SK-N-SH treated with all-trans-retinoic acid at 6 μM for 48 hours (cell line): ENCODE results near the gene TMEM163.

ENCODE experiments used
- ATAC-seq: fragments of 200-7000 bp; cut with Tn5 transposase; 3 replicates; pipeline ENCODE4 v1.9.1; 2020; ENCODE audit warnings: mild to moderate bottlenecking, moderate library complexity
- BACH2 ChIP-seq: fragments of 250-450 bp; sonication (Bioruptor Pico); IDR thresholded peaks from 2 replicates; pipeline ENCODE4 v1.9.0; 2021; ENCODE audit warnings: mild to moderate bottlenecking, borderline replicate concordance
- CSDC2 ChIP-seq: fragments of 250-450 bp; sonication (Bioruptor Pico); IDR thresholded peaks from 2 replicates; pipeline ENCODE4 v1.5.0; 2020; ENCODE audit warnings: mild to moderate bottlenecking, moderate library complexity
- ESRRG ChIP-seq: fragments of 250-450 bp; sonication (Bioruptor Pico); IDR thresholded peaks from 2 replicates; pipeline ENCODE4 v1.6.1; 2021; ENCODE audit warnings: mild to moderate bottlenecking
- GLIS3 ChIP-seq: fragments of 250-450 bp; sonication (Bioruptor Pico); IDR thresholded peaks from 2 replicates; pipeline ENCODE4 v1.5.0; 2020; ENCODE audit warnings: mild to moderate bottlenecking, moderate library complexity
- ISL1 ChIP-seq: fragments of 250-450 bp; sonication (Bioruptor Pico); IDR thresholded peaks from 2 replicates; pipeline ENCODE4 v2.1.2; 2022; ENCODE audit warnings: mild to moderate bottlenecking, moderate library complexity
- OSR1 ChIP-seq: fragments of 250-450 bp; sonication (Bioruptor Pico); IDR thresholded peaks from 2 replicates; pipeline ENCODE4 v1.8.0; 2022; ENCODE audit warnings: moderate library complexity, mild to moderate bottlenecking, inconsistent platforms
- PPARA ChIP-seq: fragments of 250-450 bp; sonication (Bioruptor Pico); IDR thresholded peaks from 2 replicates; pipeline ENCODE4 v1.5.0; 2020; ENCODE audit warnings: mild to moderate bottlenecking, borderline replicate concordance
- RARB ChIP-seq: fragments of 250-450 bp; sonication (Bioruptor Pico); IDR thresholded peaks from 2 replicates; pipeline ENCODE4 v1.8.0; 2021; ENCODE audit warnings: mild to moderate bottlenecking, moderate library complexity
- SNAI2 ChIP-seq: fragments of 250-450 bp; sonication (Bioruptor Pico); IDR thresholded peaks from 2 replicates; pipeline ENCODE4 v1.5.0; 2020; ENCODE audit warnings: mild to moderate bottlenecking, moderate library complexity
- TCF4 ChIP-seq: fragments of 250-450 bp; sonication (Bioruptor Pico); IDR thresholded peaks from 2 replicates; pipeline ENCODE4 v1.8.0; 2021; ENCODE audit warnings: mild to moderate bottlenecking, moderate library complexity, borderline replicate concordance
- TOX ChIP-seq: fragments of 250-450 bp; sonication (Bioruptor Pico); IDR thresholded peaks from 2 replicates; pipeline ENCODE4 v1.8.0; 2021; ENCODE audit warnings: mild to moderate bottlenecking, moderate library complexity, borderline replicate concordance
- ZC3H10 ChIP-seq: fragments of 250-450 bp; sonication (Bioruptor Pico); IDR thresholded peaks from 2 replicates; pipeline ENCODE4 v1.5.1; 2021; ENCODE audit warnings: mild to moderate bottlenecking, moderate library complexity
- ZFP30 ChIP-seq: fragments of 450-650 bp; formaldehyde crosslinking; IDR thresholded peaks from 2 replicates; pipeline ENCODE4 v1.5.0; 2022; ENCODE audit warnings: mild to moderate bottlenecking, moderate library complexity
- ZNF565 ChIP-seq: fragments of 450-650 bp; formaldehyde crosslinking; conservative IDR thresholded peaks from 2 replicates; pipeline ENCODE4 v1.5.0; 2020; ENCODE audit warnings: low read depth, mild to moderate bottlenecking, moderate library complexity
- ZNF70 ChIP-seq: fragments of 450-650 bp; formaldehyde crosslinking; IDR thresholded peaks from 2 replicates; pipeline ENCODE4 v1.5.0; 2020; ENCODE audit warnings: mild to moderate bottlenecking, moderate library complexity
- ZNF8 ChIP-seq: fragments of 450-650 bp; formaldehyde crosslinking; IDR thresholded peaks from 2 replicates; pipeline ENCODE4 v1.5.0; 2020; ENCODE audit warnings: mild to moderate bottlenecking, moderate library complexity
- TF ChIP-seq, protein P1 (sequence below): fragments of 250-450 bp; sonication (Bioruptor Pico); IDR thresholded peaks from 2 replicates; pipeline ENCODE4 v1.5.1; 2020; ENCODE audit warnings: low read depth, mild to moderate bottlenecking, moderate library complexity
- TF ChIP-seq, protein P2 (sequence below): fragments of 250-450 bp; sonication (Bioruptor Pico); IDR thresholded peaks from 2 replicates; pipeline ENCODE4 v1.8.0; 2020; ENCODE audit warnings: mild to moderate bottlenecking, moderate library complexity, borderline replicate concordance
- TF ChIP-seq, protein P3 (sequence below): fragments of 250-450 bp; sonication (Bioruptor Pico); IDR thresholded peaks from 2 replicates; pipeline ENCODE4 v1.5.0; 2020; ENCODE audit warnings: mild to moderate bottlenecking, moderate library complexity
- TF ChIP-seq, protein P4 (sequence below): fragments of 250-450 bp; sonication (Bioruptor Pico); IDR thresholded peaks from 2 replicates; pipeline ENCODE4 v1.8.0; 2021; ENCODE audit warnings: low read depth, mild to moderate bottlenecking, moderate library complexity, borderline replicate concordance
- TF ChIP-seq, protein P5 (sequence below): fragments of 250-450 bp; sonication (Bioruptor Pico); IDR thresholded peaks from 2 replicates; pipeline ENCODE4 v1.5.1; 2021; ENCODE audit warnings: mild to moderate bottlenecking, moderate library complexity

Gene TMEM163

DNA sequence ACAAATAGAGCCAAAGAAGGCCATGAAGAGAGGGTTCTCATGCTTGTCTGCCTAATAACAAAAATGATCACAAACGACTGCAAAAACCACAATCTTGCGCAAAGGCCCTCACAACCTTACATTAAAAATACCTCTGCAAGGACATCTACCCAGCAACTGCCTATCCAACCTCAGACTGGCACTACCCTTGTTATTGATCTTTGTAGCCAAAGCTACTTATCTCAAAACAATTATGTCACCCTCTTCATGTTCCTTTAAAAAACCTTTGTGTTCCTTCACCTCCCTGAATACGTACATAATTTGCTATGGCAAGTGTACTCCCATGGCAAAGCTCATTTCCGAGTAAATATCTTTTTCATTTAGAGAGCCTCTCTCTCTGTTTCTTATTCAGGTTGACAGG, 44.1 kb downstream of the TMEM163 start:
- ATAC-seq = no peak
- TF ChIP-seq RARB (no peak), ZC3H10 (CRISPR knock-in tag) (no peak), ZNF565 (no peak), PPARA (no peak), ZFP30 (CRISPR knock-in tag) (no peak), ESRRG (CRISPR knock-in tag) (no peak), ZNF70 (no peak), CSDC2 (CRISPR knock-in tag) (no peak), BACH2 (CRISPR knock-in tag) (no peak), ZNF8 (no peak), TOX (no peak), GLIS3 (no peak), TCF4 (CRISPR knock-in tag) (no peak)
- TF ChIP-seq, protein P1, sequence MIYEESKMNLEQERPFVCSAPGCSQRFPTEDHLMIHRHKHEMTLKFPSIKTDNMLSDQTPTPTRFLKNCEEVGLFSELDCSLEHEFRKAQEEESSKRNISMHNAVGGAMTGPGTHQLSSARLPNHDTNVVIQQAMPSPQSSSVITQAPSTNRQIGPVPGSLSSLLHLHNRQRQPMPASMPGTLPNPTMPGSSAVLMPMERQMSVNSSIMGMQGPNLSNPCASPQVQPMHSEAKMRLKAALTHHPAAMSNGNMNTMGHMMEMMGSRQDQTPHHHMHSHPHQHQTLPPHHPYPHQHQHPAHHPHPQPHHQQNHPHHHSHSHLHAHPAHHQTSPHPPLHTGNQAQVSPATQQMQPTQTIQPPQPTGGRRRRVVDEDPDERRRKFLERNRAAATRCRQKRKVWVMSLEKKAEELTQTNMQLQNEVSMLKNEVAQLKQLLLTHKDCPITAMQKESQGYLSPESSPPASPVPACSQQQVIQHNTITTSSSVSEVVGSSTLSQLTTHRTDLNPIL (CRISPR knock-in tag) = no peak
- TF ChIP-seq, protein P2, sequence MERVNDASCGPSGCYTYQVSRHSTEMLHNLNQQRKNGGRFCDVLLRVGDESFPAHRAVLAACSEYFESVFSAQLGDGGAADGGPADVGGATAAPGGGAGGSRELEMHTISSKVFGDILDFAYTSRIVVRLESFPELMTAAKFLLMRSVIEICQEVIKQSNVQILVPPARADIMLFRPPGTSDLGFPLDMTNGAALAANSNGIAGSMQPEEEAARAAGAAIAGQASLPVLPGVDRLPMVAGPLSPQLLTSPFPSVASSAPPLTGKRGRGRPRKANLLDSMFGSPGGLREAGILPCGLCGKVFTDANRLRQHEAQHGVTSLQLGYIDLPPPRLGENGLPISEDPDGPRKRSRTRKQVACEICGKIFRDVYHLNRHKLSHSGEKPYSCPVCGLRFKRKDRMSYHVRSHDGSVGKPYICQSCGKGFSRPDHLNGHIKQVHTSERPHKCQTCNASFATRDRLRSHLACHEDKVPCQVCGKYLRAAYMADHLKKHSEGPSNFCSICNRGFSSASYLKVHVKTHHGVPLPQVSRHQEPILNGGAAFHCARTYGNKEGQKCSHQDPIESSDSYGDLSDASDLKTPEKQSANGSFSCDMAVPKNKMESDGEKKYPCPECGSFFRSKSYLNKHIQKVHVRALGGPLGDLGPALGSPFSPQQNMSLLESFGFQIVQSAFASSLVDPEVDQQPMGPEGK (CRISPR knock-in tag) = no peak
- TF ChIP-seq, protein P3, sequence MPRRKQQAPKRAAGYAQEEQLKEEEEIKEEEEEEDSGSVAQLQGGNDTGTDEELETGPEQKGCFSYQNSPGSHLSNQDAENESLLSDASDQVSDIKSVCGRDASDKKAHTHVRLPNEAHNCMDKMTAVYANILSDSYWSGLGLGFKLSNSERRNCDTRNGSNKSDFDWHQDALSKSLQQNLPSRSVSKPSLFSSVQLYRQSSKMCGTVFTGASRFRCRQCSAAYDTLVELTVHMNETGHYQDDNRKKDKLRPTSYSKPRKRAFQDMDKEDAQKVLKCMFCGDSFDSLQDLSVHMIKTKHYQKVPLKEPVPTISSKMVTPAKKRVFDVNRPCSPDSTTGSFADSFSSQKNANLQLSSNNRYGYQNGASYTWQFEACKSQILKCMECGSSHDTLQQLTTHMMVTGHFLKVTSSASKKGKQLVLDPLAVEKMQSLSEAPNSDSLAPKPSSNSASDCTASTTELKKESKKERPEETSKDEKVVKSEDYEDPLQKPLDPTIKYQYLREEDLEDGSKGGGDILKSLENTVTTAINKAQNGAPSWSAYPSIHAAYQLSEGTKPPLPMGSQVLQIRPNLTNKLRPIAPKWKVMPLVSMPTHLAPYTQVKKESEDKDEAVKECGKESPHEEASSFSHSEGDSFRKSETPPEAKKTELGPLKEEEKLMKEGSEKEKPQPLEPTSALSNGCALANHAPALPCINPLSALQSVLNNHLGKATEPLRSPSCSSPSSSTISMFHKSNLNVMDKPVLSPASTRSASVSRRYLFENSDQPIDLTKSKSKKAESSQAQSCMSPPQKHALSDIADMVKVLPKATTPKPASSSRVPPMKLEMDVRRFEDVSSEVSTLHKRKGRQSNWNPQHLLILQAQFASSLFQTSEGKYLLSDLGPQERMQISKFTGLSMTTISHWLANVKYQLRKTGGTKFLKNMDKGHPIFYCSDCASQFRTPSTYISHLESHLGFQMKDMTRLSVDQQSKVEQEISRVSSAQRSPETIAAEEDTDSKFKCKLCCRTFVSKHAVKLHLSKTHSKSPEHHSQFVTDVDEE (CRISPR knock-in tag) = no peak
- TF ChIP-seq, protein P4, sequence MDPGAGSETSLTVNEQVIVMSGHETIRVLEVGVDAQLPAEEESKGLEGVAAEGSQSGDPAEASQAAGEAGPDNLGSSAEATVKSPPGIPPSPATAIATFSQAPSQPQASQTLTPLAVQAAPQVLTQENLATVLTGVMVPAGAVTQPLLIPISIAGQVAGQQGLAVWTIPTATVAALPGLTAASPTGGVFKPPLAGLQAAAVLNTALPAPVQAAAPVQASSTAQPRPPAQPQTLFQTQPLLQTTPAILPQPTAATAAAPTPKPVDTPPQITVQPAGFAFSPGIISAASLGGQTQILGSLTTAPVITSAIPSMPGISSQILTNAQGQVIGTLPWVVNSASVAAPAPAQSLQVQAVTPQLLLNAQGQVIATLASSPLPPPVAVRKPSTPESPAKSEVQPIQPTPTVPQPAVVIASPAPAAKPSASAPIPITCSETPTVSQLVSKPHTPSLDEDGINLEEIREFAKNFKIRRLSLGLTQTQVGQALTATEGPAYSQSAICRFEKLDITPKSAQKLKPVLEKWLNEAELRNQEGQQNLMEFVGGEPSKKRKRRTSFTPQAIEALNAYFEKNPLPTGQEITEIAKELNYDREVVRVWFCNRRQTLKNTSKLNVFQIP (CRISPR knock-in tag) = no peak

DNA sequence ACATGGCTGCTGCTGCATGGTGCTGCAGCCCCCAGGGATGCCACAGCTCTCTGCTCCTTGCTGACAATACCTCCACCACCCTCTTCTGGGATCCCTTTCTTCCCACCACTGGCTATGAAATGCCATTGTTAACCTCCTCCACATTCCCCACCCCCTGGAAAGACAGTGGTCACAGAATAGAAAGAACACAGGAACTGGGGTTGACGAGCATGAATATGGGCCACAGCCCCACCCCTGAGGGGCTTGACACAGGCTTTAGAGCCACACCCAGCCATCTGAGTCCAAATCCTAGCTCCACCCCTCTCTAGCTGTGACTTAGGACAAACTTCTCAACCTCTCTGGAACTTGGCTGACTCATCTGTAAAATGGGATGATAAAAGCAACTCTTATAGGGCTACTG, 47.3 kb downstream of the TMEM163 start:
- no peak for ATAC-seq
- TF ChIP-seq CSDC2 (CRISPR knock-in tag) = no peak
- TF ChIP-seq, protein P2 (CRISPR knock-in tag) = no peak
- TF ChIP-seq SNAI2 = no peak
- no peak for TF ChIP-seq ZNF70
- no peak for TF ChIP-seq ZNF8
- no peak for TF ChIP-seq TOX

DNA sequence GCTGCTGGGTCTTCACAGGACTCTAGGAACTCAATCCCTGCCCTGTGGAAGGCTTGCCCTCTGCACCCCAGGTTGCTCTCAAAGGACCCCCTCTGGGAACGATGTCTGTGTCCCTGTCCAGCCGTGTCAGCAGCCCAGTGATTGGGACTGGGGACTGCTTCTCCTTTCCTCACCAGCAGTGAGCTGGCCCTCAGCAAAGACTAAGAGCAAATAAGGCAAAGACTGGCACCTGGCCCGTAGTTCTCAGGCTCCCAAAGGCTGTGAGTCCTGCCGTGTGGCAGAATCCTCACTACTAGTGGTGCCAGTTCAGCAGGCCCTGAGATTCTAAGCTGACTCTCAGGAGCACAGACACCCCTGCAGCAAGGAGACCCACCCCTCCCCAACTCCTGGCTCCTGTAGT, 47.8 kb downstream of the TMEM163 start:
- no peak for ATAC-seq
- TF ChIP-seq OSR1 = no peak
- no peak for TF ChIP-seq ZNF70
- TF ChIP-seq, protein P5, sequence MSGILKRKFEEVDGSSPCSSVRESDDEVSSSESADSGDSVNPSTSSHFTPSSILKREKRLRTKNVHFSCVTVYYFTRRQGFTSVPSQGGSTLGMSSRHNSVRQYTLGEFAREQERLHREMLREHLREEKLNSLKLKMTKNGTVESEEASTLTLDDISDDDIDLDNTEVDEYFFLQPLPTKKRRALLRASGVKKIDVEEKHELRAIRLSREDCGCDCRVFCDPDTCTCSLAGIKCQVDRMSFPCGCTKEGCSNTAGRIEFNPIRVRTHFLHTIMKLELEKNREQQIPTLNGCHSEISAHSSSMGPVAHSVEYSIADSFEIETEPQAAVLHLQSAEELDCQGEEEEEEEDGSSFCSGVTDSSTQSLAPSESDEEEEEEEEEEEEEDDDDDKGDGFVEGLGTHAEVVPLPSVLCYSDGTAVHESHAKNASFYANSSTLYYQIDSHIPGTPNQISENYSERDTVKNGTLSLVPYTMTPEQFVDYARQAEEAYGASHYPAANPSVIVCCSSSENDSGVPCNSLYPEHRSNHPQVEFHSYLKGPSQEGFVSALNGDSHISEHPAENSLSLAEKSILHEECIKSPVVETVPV = no peak
- no peak for TF ChIP-seq GLIS3
- TF ChIP-seq ISL1 (CRISPR knock-in tag) = no peak
- TF ChIP-seq ZFP30 (CRISPR knock-in tag) = no peak
